A204.1 (cell line): ENCODE measurements around the gene PYGO1.

ENCODE experiments used
- FAIRE-seq: peaks from 2 replicates; lab custom pipeline; 2012; peaks lifted over from hg19 to GRCh38; lab: Jason Lieb, UNC

PYGO1 gene

GRCh38 chr15:55564347-55565145, 23.6 kb downstream of the PYGO1 start:
- FAIRE-seq, result no peak

GRCh38 chr15:55562601-55563000, 25.5 kb downstream of the PYGO1 start:
- FAIRE-seq, result no peak

- no peak for FAIRE-seq
These were observed 33.1 kb downstream of the PYGO1 start for GRCh38 chr15:55555089-55555488.

GRCh38 chr15:55552926-55553325, 35.2 kb downstream of the PYGO1 start:
- no peak for FAIRE-seq

GRCh38 chr15:55552451-55552850, 35.7 kb downstream of the PYGO1 start:
- FAIRE-seq, result no peak

- no peak for FAIRE-seq
These were observed 38.8 kb downstream of the PYGO1 start for GRCh38 chr15:55549305-55549704.

GRCh38 chr15:55546718-55547117, 41.4 kb downstream of the PYGO1 start:
- no peak for FAIRE-seq

- FAIRE-seq, result no peak
These were observed 52.7 kb downstream of the PYGO1 start for GRCh38 chr15:55535436-55535835.

GRCh38 chr15:55532944-55533343, 55.2 kb downstream of the PYGO1 start:
- FAIRE-seq, result no peak

- FAIRE-seq, result no peak
These were observed 57.3 kb downstream of the PYGO1 start for GRCh38 chr15:55530861-55531313.

- FAIRE-seq, result no peak
These were observed 59.3 kb downstream of the PYGO1 start for GRCh38 chr15:55528812-55529211.

GRCh38 chr15:55527150-55527549, 61.0 kb downstream of the PYGO1 start:
- no peak for FAIRE-seq

- no peak for FAIRE-seq
These were observed 61.5 kb downstream of the PYGO1 start for GRCh38 chr15:55526559-55527036.

GRCh38 chr15:55522742-55523450, 65.2 kb downstream of the PYGO1 start:
- FAIRE-seq, result no peak

- FAIRE-seq, result peak; percentile 49
These were observed 69.5 kb downstream of the PYGO1 start for GRCh38 chr15:55518641-55519040.

- no peak for FAIRE-seq
These were observed 70.1 kb downstream of the PYGO1 start for GRCh38 chr15:55518009-55518408.

GRCh38 chr15:55515991-55516776, 72.0 kb downstream of the PYGO1 start:
- no peak for FAIRE-seq

- FAIRE-seq, result no peak
These were observed 72.7 kb downstream of the PYGO1 start for GRCh38 chr15:55515491-55515890.

GRCh38 chr15:55514414-55514850, 73.7 kb downstream of the PYGO1 start:
- no peak for FAIRE-seq

- peak; percentile 67 for FAIRE-seq
These were observed 74.3 kb downstream of the PYGO1 start for GRCh38 chr15:55513621-55514413.

- no peak for FAIRE-seq
These were observed 75.0 kb downstream of the PYGO1 start for GRCh38 chr15:55513152-55513551.

- no peak for FAIRE-seq
These were observed 80.6 kb downstream of the PYGO1 start for GRCh38 chr15:55507567-55507966.
